ENCODE data around the gene PCDH12.

The PCDH12 gene

DNA sequence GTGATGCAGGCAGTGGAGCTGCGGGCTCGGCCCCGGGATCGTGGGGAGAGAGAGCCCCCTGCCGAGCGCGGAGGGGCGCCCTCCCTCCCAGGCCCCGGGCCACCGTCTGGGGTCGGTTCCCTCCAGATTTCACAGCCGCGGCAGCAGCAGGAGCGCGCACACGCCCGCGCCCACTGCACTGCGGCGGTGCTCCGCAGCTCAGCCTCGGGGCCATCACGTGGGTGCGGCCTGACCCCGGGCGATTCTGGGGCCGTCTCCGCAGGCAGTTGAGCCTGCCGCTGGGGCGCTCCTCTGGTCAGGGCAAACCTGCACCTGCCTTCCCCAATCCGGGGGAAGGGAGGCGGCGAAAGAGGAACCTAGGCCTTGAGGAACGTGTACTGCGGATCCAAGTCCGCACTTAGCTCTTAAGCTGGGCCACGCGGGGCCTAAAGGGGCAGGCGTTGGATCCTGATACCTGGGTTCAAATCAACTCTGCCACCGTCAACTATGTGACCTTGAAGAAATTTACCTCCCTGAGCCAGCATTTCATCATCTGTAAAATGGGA, 43.7 kb downstream of the PCDH12 start:
- TF ChIP-seq, protein P1, sequence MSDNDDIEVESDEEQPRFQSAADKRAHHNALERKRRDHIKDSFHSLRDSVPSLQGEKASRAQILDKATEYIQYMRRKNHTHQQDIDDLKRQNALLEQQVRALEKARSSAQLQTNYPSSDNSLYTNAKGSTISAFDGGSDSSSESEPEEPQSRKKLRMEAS (IDR thresholded peaks at IDR 0.05), result no peak
- TF ChIP-seq YY1 (IDR thresholded peaks at IDR 0.05; ENCODE audit: low read depth) (no peak), TCF12 (IDR thresholded peaks at IDR 0.05; ENCODE audit: low read depth) (no peak), EGR1 (IDR thresholded peaks at IDR 0.05) (no peak), RAD21 (IDR thresholded peaks at IDR 0.05; ENCODE audit: low read depth) (no peak), FOXM1 (IDR thresholded peaks at IDR 0.05; ENCODE audit: borderline replicate concordance, low read depth) (no peak), NFIC (IDR thresholded peaks at IDR 0.05) (no peak), TEAD4 (IDR thresholded peaks at IDR 0.05) (no peak), TAF1 (IDR thresholded peaks at IDR 0.05; ENCODE audit: low read depth) (no peak), CEBPB (IDR thresholded peaks at IDR 0.05) (no peak), EP300 (IDR thresholded peaks at IDR 0.05; ENCODE audit: borderline replicate concordance) (no peak), CREB1 (IDR thresholded peaks at IDR 0.05; ENCODE audit: low read depth) (no peak)
- TF ChIP-seq, protein P2, sequence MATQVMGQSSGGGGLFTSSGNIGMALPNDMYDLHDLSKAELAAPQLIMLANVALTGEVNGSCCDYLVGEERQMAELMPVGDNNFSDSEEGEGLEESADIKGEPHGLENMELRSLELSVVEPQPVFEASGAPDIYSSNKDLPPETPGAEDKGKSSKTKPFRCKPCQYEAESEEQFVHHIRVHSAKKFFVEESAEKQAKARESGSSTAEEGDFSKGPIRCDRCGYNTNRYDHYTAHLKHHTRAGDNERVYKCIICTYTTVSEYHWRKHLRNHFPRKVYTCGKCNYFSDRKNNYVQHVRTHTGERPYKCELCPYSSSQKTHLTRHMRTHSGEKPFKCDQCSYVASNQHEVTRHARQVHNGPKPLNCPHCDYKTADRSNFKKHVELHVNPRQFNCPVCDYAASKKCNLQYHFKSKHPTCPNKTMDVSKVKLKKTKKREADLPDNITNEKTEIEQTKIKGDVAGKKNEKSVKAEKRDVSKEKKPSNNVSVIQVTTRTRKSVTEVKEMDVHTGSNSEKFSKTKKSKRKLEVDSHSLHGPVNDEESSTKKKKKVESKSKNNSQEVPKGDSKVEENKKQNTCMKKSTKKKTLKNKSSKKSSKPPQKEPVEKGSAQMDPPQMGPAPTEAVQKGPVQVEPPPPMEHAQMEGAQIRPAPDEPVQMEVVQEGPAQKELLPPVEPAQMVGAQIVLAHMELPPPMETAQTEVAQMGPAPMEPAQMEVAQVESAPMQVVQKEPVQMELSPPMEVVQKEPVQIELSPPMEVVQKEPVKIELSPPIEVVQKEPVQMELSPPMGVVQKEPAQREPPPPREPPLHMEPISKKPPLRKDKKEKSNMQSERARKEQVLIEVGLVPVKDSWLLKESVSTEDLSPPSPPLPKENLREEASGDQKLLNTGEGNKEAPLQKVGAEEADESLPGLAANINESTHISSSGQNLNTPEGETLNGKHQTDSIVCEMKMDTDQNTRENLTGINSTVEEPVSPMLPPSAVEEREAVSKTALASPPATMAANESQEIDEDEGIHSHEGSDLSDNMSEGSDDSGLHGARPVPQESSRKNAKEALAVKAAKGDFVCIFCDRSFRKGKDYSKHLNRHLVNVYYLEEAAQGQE (IDR thresholded peaks at IDR 0.05; ENCODE audit: low read depth), result no peak

DNA sequence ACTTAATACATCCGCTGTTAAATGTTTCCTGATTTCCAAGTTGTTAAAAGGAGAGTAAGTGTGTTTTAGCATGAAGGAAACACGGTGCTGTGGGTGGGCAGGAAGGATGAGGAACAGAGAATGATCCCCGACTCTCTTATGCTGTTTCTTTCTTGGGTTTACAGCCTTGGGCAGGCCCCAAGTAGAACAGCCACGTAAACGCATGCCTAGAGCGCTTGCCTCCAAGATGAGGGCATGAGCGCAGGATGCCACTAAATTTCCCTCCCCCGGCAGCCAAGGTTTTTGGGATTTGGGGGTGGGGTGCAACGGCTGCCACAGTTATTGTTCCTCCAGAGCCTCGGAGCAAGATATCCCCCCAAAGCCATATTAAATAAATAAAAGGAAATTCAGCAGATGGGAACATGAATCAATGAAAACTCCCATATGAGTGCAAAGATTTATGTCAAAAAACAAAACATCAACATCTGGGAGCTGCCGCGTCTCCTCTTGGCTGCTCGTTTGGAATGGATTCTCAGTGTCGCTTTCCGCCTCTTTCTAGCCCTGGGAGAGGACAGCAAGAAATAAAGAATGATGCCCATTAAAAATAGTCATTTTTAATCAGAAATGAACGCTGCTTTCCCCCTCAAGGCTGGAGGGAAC, 44.3 kb downstream of the PCDH12 start:
- TF ChIP-seq ZBTB7A (IDR thresholded peaks at IDR 0.05; ENCODE audit: low read depth) (no peak), EP300 (IDR thresholded peaks at IDR 0.05; ENCODE audit: borderline replicate concordance) (no peak), TCF12 (IDR thresholded peaks at IDR 0.05; ENCODE audit: low read depth) (no peak), TEAD4 (IDR thresholded peaks at IDR 0.05) (no peak), RAD21 (IDR thresholded peaks at IDR 0.05; ENCODE audit: low read depth) (no peak), TAF1 (IDR thresholded peaks at IDR 0.05; ENCODE audit: low read depth) (no peak), FOXM1 (IDR thresholded peaks at IDR 0.05; ENCODE audit: borderline replicate concordance, low read depth) (no peak), NFIC (IDR thresholded peaks at IDR 0.05) (no peak), YY1 (IDR thresholded peaks at IDR 0.05; ENCODE audit: low read depth) (no peak), CREB1 (IDR thresholded peaks at IDR 0.05; ENCODE audit: low read depth) (no peak)
- TF ChIP-seq, protein P1 (IDR thresholded peaks at IDR 0.05), result no peak
- TF ChIP-seq, protein P3, sequence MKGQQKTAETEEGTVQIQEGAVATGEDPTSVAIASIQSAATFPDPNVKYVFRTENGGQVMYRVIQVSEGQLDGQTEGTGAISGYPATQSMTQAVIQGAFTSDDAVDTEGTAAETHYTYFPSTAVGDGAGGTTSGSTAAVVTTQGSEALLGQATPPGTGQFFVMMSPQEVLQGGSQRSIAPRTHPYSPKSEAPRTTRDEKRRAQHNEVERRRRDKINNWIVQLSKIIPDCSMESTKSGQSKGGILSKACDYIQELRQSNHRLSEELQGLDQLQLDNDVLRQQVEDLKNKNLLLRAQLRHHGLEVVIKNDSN (IDR thresholded peaks at IDR 0.05), result no peak
- TF ChIP-seq, protein P2 (IDR thresholded peaks at IDR 0.05; ENCODE audit: low read depth), result no peak

DNA sequence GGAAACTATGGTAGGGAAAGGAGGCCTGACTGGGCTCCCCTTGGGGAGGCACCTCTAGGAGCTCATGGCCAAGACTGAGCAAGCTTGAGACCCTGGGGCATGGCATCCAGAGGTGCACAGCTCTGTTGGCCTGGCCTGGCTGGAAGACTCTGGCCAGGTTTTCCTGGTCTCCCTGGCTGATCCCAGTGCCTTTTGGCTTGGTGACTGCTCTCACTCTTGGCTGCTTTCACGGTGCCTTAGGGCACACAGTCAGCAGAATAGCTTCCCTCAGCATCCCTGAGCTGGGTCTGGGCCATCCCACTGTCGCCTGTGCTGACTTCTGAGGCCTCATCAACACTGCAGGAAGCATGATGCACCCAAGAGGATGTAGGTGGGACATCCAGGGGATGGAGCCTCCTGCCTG, 47.7 kb downstream of the PCDH12 start:
- TF ChIP-seq NFIC (IDR thresholded peaks at IDR 0.05) (no peak), CREB1 (IDR thresholded peaks at IDR 0.05; ENCODE audit: low read depth) (no peak), EP300 (IDR thresholded peaks at IDR 0.05; ENCODE audit: borderline replicate concordance) (no peak)

DNA sequence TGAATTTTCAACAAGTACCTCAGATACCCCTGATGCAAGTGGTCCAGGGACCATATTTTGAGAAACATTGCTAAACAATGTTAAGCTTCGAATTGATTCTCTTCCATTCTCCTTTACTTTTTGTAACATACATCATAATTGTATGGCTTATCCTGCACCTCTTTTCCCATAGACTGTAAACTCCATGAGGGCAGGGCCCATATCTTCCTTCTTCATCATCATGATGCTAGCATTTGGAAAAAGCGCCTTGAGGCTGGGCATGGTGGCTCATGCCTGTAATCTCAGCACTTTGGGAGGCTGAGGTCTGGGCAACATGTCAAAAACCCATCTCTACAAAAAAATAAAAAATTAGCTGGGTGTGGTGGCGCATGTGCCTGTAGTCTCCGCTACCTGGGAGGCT, 48.8 kb downstream of the PCDH12 start:
- TF ChIP-seq YY1 (IDR thresholded peaks at IDR 0.05; ENCODE audit: low read depth) (no peak), EP300 (IDR thresholded peaks at IDR 0.05; ENCODE audit: borderline replicate concordance) (no peak), RAD21 (IDR thresholded peaks at IDR 0.05; ENCODE audit: low read depth) (no peak), CREB1 (IDR thresholded peaks at IDR 0.05; ENCODE audit: low read depth) (no peak), TEAD4 (IDR thresholded peaks at IDR 0.05) (no peak), FOXM1 (IDR thresholded peaks at IDR 0.05; ENCODE audit: borderline replicate concordance, low read depth) (no peak), TCF12 (IDR thresholded peaks at IDR 0.05; ENCODE audit: low read depth) (no peak)

DNA sequence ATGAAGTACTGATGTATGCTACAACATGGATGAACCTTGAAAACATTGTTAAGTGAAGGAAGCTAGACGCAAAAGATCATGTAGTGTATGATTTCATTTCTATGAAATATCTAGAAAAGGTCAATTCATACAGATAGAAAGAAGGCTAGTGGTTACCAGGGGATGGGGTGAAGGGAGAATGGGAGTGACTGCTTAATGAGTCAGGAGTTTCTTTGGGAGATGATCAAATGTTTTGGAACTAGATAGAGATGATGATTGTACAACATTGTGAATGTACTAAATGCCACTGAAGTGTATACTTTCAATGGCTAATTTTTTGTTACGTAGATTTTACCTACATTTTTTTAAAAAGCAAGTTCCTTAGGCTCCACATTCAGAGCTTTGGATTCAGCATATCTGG, 49.2 kb downstream of the PCDH12 start:
- TF ChIP-seq, protein P1 (IDR thresholded peaks at IDR 0.05), result no peak
- TF ChIP-seq EP300 (IDR thresholded peaks at IDR 0.05; ENCODE audit: borderline replicate concordance) (no peak), NFIC (IDR thresholded peaks at IDR 0.05) (no peak), YY1 (IDR thresholded peaks at IDR 0.05; ENCODE audit: low read depth) (no peak), TAF1 (IDR thresholded peaks at IDR 0.05; ENCODE audit: low read depth) (no peak), CREB1 (IDR thresholded peaks at IDR 0.05; ENCODE audit: low read depth) (no peak), TCF12 (IDR thresholded peaks at IDR 0.05; ENCODE audit: low read depth) (no peak), TEAD4 (IDR thresholded peaks at IDR 0.05) (no peak)
- TF ChIP-seq, protein P2 (IDR thresholded peaks at IDR 0.05; ENCODE audit: low read depth), result no peak
- TF ChIP-seq, protein P3 (IDR thresholded peaks at IDR 0.05), result no peak

Measured in Ishikawa (cell line).